ENCODE data around the gene INPP5E.

Gene INPP5E

GRCh38 chr9:136401173-136401922 is 38.3 kb downstream of the INPP5E start:
- H3K36me3 ChIP-seq (ENCODE audit: insufficient read depth, low read length), result peaks cover 24% of the 10 kb centered on the region
- no peaks in the 10 kb centered on the region for H3K4me1 ChIP-seq (ENCODE audit: insufficient read depth, low read length)
- no peak overlapping the region for H3K9ac ChIP-seq (ENCODE audit: low read depth, low read length)
- no peaks in the 10 kb centered on the region for H3K9me3 ChIP-seq (ENCODE audit: control insufficient read depth, insufficient read depth, low read length)

GRCh38 chr9:136400038-136400834 is 39.4 kb downstream of the INPP5E start, which contains the start of gene SNAPC4:
Gene SNAPC4 (minus strand): TSS chr9:136400170. CDS start chr9:136398428, 1,742 bp downstream.
- no peaks in the 10 kb centered on the region for H3K9me3 ChIP-seq (ENCODE audit: control insufficient read depth, insufficient read depth, low read length)
- peak within 1 kb of the TSS; percentile 77 for H3K9ac ChIP-seq (ENCODE audit: low read depth, low read length)
- H3K36me3 ChIP-seq (ENCODE audit: insufficient read depth, low read length), result peaks cover 21% of the 10 kb centered on the region
- no peaks in the 10 kb centered on the region for H3K4me1 ChIP-seq (ENCODE audit: insufficient read depth, low read length)

GRCh38 chr9:136399176-136400037 is 40.2 kb downstream of the INPP5E start:
- H3K9ac ChIP-seq (ENCODE audit: low read depth, low read length), result peak overlapping the region; percentile 77
- H3K9me3 ChIP-seq (ENCODE audit: control insufficient read depth, insufficient read depth, low read length), result no peaks in the 10 kb centered on the region
- H3K36me3 ChIP-seq (ENCODE audit: insufficient read depth, low read length), result peaks cover 15% of the 10 kb centered on the region
- H3K4me1 ChIP-seq (ENCODE audit: insufficient read depth, low read length), result no peaks in the 10 kb centered on the region

- Histone ChIP-seq H3K36me3 (ENCODE audit: insufficient read depth, low read length) (peaks cover 24% of the 10 kb centered on the region), H3K9ac (ENCODE audit: low read depth, low read length) (no peak overlapping the region), H3K9me3 (ENCODE audit: control insufficient read depth, insufficient read depth, low read length) (no peaks in the 10 kb centered on the region), H3K4me1 (ENCODE audit: insufficient read depth, low read length) (no peaks in the 10 kb centered on the region)
Observed at GRCh38 chr9:136398286-136398685, 41.4 kb downstream of the INPP5E start.

- peaks cover 27% of the 10 kb centered on the region for H3K36me3 ChIP-seq (ENCODE audit: insufficient read depth, low read length)
- no peak overlapping the region for H3K9ac ChIP-seq (ENCODE audit: low read depth, low read length)
- H3K9me3 ChIP-seq (ENCODE audit: control insufficient read depth, insufficient read depth, low read length), result no peaks in the 10 kb centered on the region
- no peaks in the 10 kb centered on the region for H3K4me1 ChIP-seq (ENCODE audit: insufficient read depth, low read length)
Observed at GRCh38 chr9:136397643-136398042, 42.0 kb downstream of the INPP5E start.

GRCh38 chr9:136396219-136396515 is 43.5 kb downstream of the INPP5E start:
- no peak overlapping the region for H3K9ac ChIP-seq (ENCODE audit: low read depth, low read length)
- H3K9me3 ChIP-seq (ENCODE audit: control insufficient read depth, insufficient read depth, low read length), result no peaks in the 10 kb centered on the region
- peaks cover 25% of the 10 kb centered on the region for H3K36me3 ChIP-seq (ENCODE audit: insufficient read depth, low read length)
- H3K4me1 ChIP-seq (ENCODE audit: insufficient read depth, low read length), result no peaks in the 10 kb centered on the region

GRCh38 chr9:136395345-136396218 is 44.1 kb downstream of the INPP5E start:
- Histone ChIP-seq H3K9me3 (ENCODE audit: control insufficient read depth, insufficient read depth, low read length) (no peaks in the 10 kb centered on the region), H3K4me1 (ENCODE audit: insufficient read depth, low read length) (no peaks in the 10 kb centered on the region), H3K9ac (ENCODE audit: low read depth, low read length) (no peak overlapping the region), H3K36me3 (ENCODE audit: insufficient read depth, low read length) (peaks cover 25% of the 10 kb centered on the region)

GRCh38 chr9:136395020-136395340 is 44.7 kb downstream of the INPP5E start:
- Histone ChIP-seq H3K9ac (ENCODE audit: low read depth, low read length) (no peak overlapping the region), H3K4me1 (ENCODE audit: insufficient read depth, low read length) (no peaks in the 10 kb centered on the region), H3K36me3 (ENCODE audit: insufficient read depth, low read length) (peaks cover 27% of the 10 kb centered on the region), H3K9me3 (ENCODE audit: control insufficient read depth, insufficient read depth, low read length) (no peaks in the 10 kb centered on the region)

- Histone ChIP-seq H3K9ac (ENCODE audit: low read depth, low read length) (no peak overlapping the region), H3K36me3 (ENCODE audit: insufficient read depth, low read length) (peaks cover 31% of the 10 kb centered on the region), H3K4me1 (ENCODE audit: insufficient read depth, low read length) (no peaks in the 10 kb centered on the region), H3K9me3 (ENCODE audit: control insufficient read depth, insufficient read depth, low read length) (no peaks in the 10 kb centered on the region)
Observed at GRCh38 chr9:136394312-136395019, 45.2 kb downstream of the INPP5E start.

- H3K4me1 ChIP-seq (ENCODE audit: insufficient read depth, low read length), result no peaks in the 10 kb centered on the region
- no peak overlapping the region for H3K9ac ChIP-seq (ENCODE audit: low read depth, low read length)
- no peaks in the 10 kb centered on the region for H3K9me3 ChIP-seq (ENCODE audit: control insufficient read depth, insufficient read depth, low read length)
- H3K36me3 ChIP-seq (ENCODE audit: insufficient read depth, low read length), result peaks cover 31% of the 10 kb centered on the region
Observed at GRCh38 chr9:136393531-136393930, 46.1 kb downstream of the INPP5E start.

GRCh38 chr9:136392538-136393449 is 46.9 kb downstream of the INPP5E start:
- H3K36me3 ChIP-seq (ENCODE audit: insufficient read depth, low read length), result peaks cover 34% of the 10 kb centered on the region
- H3K4me1 ChIP-seq (ENCODE audit: insufficient read depth, low read length), result no peaks in the 10 kb centered on the region
- no peaks in the 10 kb centered on the region for H3K9me3 ChIP-seq (ENCODE audit: control insufficient read depth, insufficient read depth, low read length)
- no peak overlapping the region for H3K9ac ChIP-seq (ENCODE audit: low read depth, low read length)

- Histone ChIP-seq H3K36me3 (ENCODE audit: insufficient read depth, low read length) (peaks cover 37% of the 10 kb centered on the region), H3K4me1 (ENCODE audit: insufficient read depth, low read length) (no peaks in the 10 kb centered on the region), H3K9me3 (ENCODE audit: control insufficient read depth, insufficient read depth, low read length) (no peaks in the 10 kb centered on the region), H3K9ac (ENCODE audit: low read depth, low read length) (no peak overlapping the region)
Observed at GRCh38 chr9:136391737-136392537, 47.7 kb downstream of the INPP5E start.

Data from ES-I3 (cell line).